Neural cell (in vitro differentiated cells): ENCODE measurements around the gene RPS6KC1. TPM values are rescaled to one million over a fixed set of nuclear protein-coding genes. Genes with fewer than 3 reads are reported as not detected.

Experiments used
- H2AFZ ChIP-seq: fragments of 200-600, 300-800 bp; sonication (generic), shearing (Covaris generic); 2 replicates; pipeline ENCODE4 v1.6.0; 2014; ENCODE audit warnings: low read depth, mild to moderate bottlenecking, antibody characterized with exemption, low read length, moderate library complexity
- H3F3A ChIP-seq: fragments of 200-600 bp; shearing (Covaris generic); 2 replicates; pipeline ENCODE4 v1.6.1; 2016; ENCODE audit warnings: mild to moderate bottlenecking, moderate library complexity, mixed read lengths, antibody characterized with exemption, low read length; ENCODE audit not compliant: insufficient read depth, poor library complexity, severe bottlenecking
- H3K27ac ChIP-seq: fragments of 200-600, 300-800 bp; sonication (generic), shearing (Covaris generic); 2 replicates; pipeline ENCODE4 v1.5.1; 2014; ENCODE audit warnings: mild to moderate bottlenecking, low read length, moderate library complexity
- H3K27me3 ChIP-seq: fragments of 300-800, 200-600 bp; sonication (generic), shearing (Covaris generic); 2 replicates; pipeline ENCODE4 v1.6.0; 2014; ENCODE audit warnings: mild to moderate bottlenecking, low read depth, low read length, moderate library complexity; ENCODE audit not compliant: insufficient read depth
- H3K36me3 ChIP-seq: fragments of 300-800, 200-600 bp; sonication (generic), shearing (Covaris generic); 2 replicates; pipeline ENCODE4 v1.5.1; 2014; ENCODE audit warnings: mild to moderate bottlenecking, antibody characterized with exemption, low read length, moderate library complexity; ENCODE audit not compliant: insufficient read depth
- H3K4me2 ChIP-seq: fragments of 300-800, 200-600 bp; sonication (generic), shearing (Covaris generic); 2 replicates; pipeline ENCODE4 v1.6.0; 2014; ENCODE audit warnings: mild to moderate bottlenecking, low read length
- H3K4me3 ChIP-seq: fragments of 300-800, 200-600 bp; sonication (generic), shearing (Covaris generic); 2 replicates; pipeline ENCODE4 v1.5.1; 2014; ENCODE audit warnings: mild to moderate bottlenecking, low read length, moderate library complexity
- H3K79me2 ChIP-seq: fragments of 200-600 bp; shearing (Covaris generic); replicated peaks from 2 replicates; pipeline ENCODE4 v1.6.0; 2014; ENCODE audit warnings: mild to moderate bottlenecking, low read length, moderate library complexity; ENCODE audit not compliant: insufficient read depth
- H3K9ac ChIP-seq: fragments of 300-800, 200-600 bp; sonication (generic), shearing (Covaris generic); 2 replicates; pipeline ENCODE4 v1.6.1; 2016; ENCODE audit warnings: mild to moderate bottlenecking, low read length, mixed read lengths
- H3K9me2 ChIP-seq: fragments of 200-600 bp; shearing (Covaris generic); 2 replicates; pipeline ENCODE4 v1.6.1; 2016; ENCODE audit warnings: mild to moderate bottlenecking, low read length, mixed read lengths; ENCODE audit not compliant: insufficient read depth
- H3K9me3 ChIP-seq: fragments of 200-600, 300-800 bp; sonication (generic), shearing (Covaris generic); 2 replicates; pipeline ENCODE4 v1.6.1; 2016; ENCODE audit warnings: mild to moderate bottlenecking, mixed run types, low read length, moderate library complexity, mixed read lengths
- H4K20me1 ChIP-seq: fragments of 200-600 bp; shearing (Covaris generic); 2 replicates; pipeline ENCODE4 v1.6.1; 2016; ENCODE audit warnings: mild to moderate bottlenecking, mixed run types; ENCODE audit not compliant: insufficient read depth
- CTCF ChIP-seq: fragments of 450-650 bp; IDR thresholded peaks from 2 replicates; pipeline ENCODE4 v1.5.1; 2014; ENCODE audit warnings: antibody characterized with exemption, mild to moderate bottlenecking, moderate library complexity; ENCODE audit not compliant: poor library complexity, severe bottlenecking
- EP300 ChIP-seq: fragments of 450-650 bp; conservative IDR thresholded peaks from 2 replicates; pipeline ENCODE4 v1.6.1; 2014; ENCODE audit warnings: antibody characterized with exemption, mild to moderate bottlenecking, moderate library complexity; ENCODE audit not compliant: poor library complexity, severe bottlenecking
- EZH2 ChIP-seq: fragments of 200-600, 300-800 bp; shearing (Covaris generic), sonication (generic); IDR thresholded peaks from 2 replicates; pipeline ENCODE4 v1.6.1; 2014; ENCODE audit warnings: antibody characterized with exemption, low read length, borderline replicate concordance, mild to moderate bottlenecking; ENCODE audit not compliant: insufficient read depth, poor library complexity, severe bottlenecking
- MXI1 ChIP-seq: fragments of 450-650 bp; conservative IDR thresholded peaks from 2 replicates; pipeline ENCODE4 v1.6.1; 2014; ENCODE audit warnings: antibody characterized with exemption, mild to moderate bottlenecking; ENCODE audit not compliant: poor library complexity, severe bottlenecking
- POLR2AphosphoS5 ChIP-seq: IDR thresholded peaks from 2 replicates; pipeline ENCODE4 v1.6.1; 2012
- RAD21 ChIP-seq: fragments of 450-650 bp; conservative IDR thresholded peaks from 2 replicates; pipeline ENCODE4 v1.6.1; 2014; ENCODE audit warnings: antibody characterized with exemption, mild to moderate bottlenecking, moderate library complexity
- REST ChIP-seq: IDR thresholded peaks from 2 replicates; pipeline ENCODE4 v1.6.1; 2012; ENCODE audit warnings: borderline replicate concordance
- SMC3 ChIP-seq: fragments of 450-650 bp; conservative IDR thresholded peaks from 2 replicates; pipeline ENCODE4 v1.6.1; 2014; ENCODE audit warnings: antibody characterized with exemption, mild to moderate bottlenecking, moderate library complexity; ENCODE audit not compliant: poor library complexity
- TAF1 ChIP-seq: IDR thresholded peaks from 2 replicates; pipeline ENCODE4 v1.6.1; 2012; ENCODE audit warnings: low read depth
- polyA plus RNA-seq: library from polyadenylated mRNA; depleted of rRNA; stranded (reverse); fragments of >200 nt; gene quantifications from 2 replicates; pipeline ENCODE4 v1.2.3, GENCODE V29; 2014

RPS6KC1 gene
- polyA plus RNA-seq, 1 donor from 2014 or later, result 28.1 TPM

GRCh38 chr1:213082420-213083111 lies 31.5 kb downstream of the RPS6KC1 start:
- peaks cover 8% of the 10 kb centered on the region for H3K36me3 ChIP-seq
- H3F3A ChIP-seq, result no peaks in the 10 kb centered on the region
- no peaks in the 10 kb centered on the region for H3K79me2 ChIP-seq
- no peak overlapping the region for H2AFZ ChIP-seq
- H3K9ac ChIP-seq, result no peak overlapping the region
- H3K4me2 ChIP-seq, result no peak overlapping the region
- no peaks in the 10 kb centered on the region for H3K9me3 ChIP-seq
- no peaks in the 10 kb centered on the region for H3K9me2 ChIP-seq
- H4K20me1 ChIP-seq, result no peaks in the 10 kb centered on the region
- TF ChIP-seq EZH2 (no peak), CTCF (no peak), SMC3 (no peak)
- H3K27ac ChIP-seq, result no peak overlapping the region
- no peak overlapping the region for H3K4me3 ChIP-seq
- H3K27me3 ChIP-seq, result no peaks in the 10 kb centered on the region

GRCh38 chr1:213083112-213083445 lies 32.0 kb downstream of the RPS6KC1 start:
- H2AFZ ChIP-seq, result no peak overlapping the region
- no peaks in the 10 kb centered on the region for H3F3A ChIP-seq
- TF ChIP-seq TAF1 (no peak), POLR2AphosphoS5 (no peak), RAD21 (no peak), EP300 (no peak), SMC3 (no peak), REST (no peak), CTCF (no peak), EZH2 (no peak), MXI1 (no peak)
- no peaks in the 10 kb centered on the region for H3K9me2 ChIP-seq
- H3K9me3 ChIP-seq, result no peaks in the 10 kb centered on the region
- no peak overlapping the region for H3K9ac ChIP-seq
- no peaks in the 10 kb centered on the region for H4K20me1 ChIP-seq
- H3K4me3 ChIP-seq, result no peak overlapping the region
- no peak overlapping the region for H3K27ac ChIP-seq
- no peak overlapping the region for H3K4me2 ChIP-seq
- H3K36me3 ChIP-seq, result peaks cover 8% of the 10 kb centered on the region
- H3K79me2 ChIP-seq, result no peaks in the 10 kb centered on the region
- H3K27me3 ChIP-seq, result no peaks in the 10 kb centered on the region
